GM06990 (cell line): ENCODE results near the gene MSN.

ENCODE experiments used
- DNase-seq: peaks from one replicate; pipeline ENCODE4 v3.0.0-alpha.2; 2011; ENCODE audit not compliant: insufficient read length; ENCODE audit errors: extremely low read depth
- H3K27me3 ChIP-seq: replicated peaks from 2 replicates; pipeline ENCODE4 v1.6.0; 2011; ENCODE audit warnings: low read length; ENCODE audit not compliant: control insufficient read depth, insufficient read depth
- H3K36me3 ChIP-seq: 2 replicates; pipeline ENCODE4 v1.5.1; 2011; ENCODE audit warnings: low read length; ENCODE audit not compliant: control insufficient read depth, insufficient read depth
- H3K4me3 ChIP-seq: replicated peaks from 2 replicates; pipeline ENCODE4 v1.5.1; 2011; ENCODE audit warnings: low read depth, mild to moderate bottlenecking, control low read depth, low read length
- CTCF ChIP-seq: IDR thresholded peaks from 2 replicates; pipeline ENCODE4 v1.5.1; 2011; ENCODE audit warnings: low read length, control low read depth, mild to moderate bottlenecking, inconsistent platforms; ENCODE audit not compliant: insufficient read depth, poor library complexity, severe bottlenecking

Gene MSN

GRCh38 chrX:65745992-65746391 lies 78.5 kb downstream of the MSN start:
- Histone ChIP-seq H3K27me3 (no peaks in the 10 kb centered on the region), H3K4me3 (no peak overlapping the region), H3K36me3 (no peaks in the 10 kb centered on the region)
- no peak for TF ChIP-seq CTCF
- no peak for DNase-seq

GRCh38 chrX:65750674-65751469 lies 83.4 kb downstream of the MSN start:
- DNase-seq, result no peak
- TF ChIP-seq CTCF, result no peak
- Histone ChIP-seq H3K4me3 (no peak overlapping the region), H3K36me3 (no peaks in the 10 kb centered on the region), H3K27me3 (no peaks in the 10 kb centered on the region)

GRCh38 chrX:65751519-65751918 lies 84.1 kb downstream of the MSN start:
- no peaks in the 10 kb centered on the region for H3K27me3 ChIP-seq
- no peak for TF ChIP-seq CTCF
- H3K36me3 ChIP-seq, result no peaks in the 10 kb centered on the region
- no peak overlapping the region for H3K4me3 ChIP-seq
- no peak for DNase-seq

GRCh38 chrX:65752294-65752693 lies 84.8 kb downstream of the MSN start:
- H3K36me3 ChIP-seq, result no peaks in the 10 kb centered on the region
- no peak overlapping the region for H3K4me3 ChIP-seq

GRCh38 chrX:65755786-65756185 lies 88.3 kb downstream of the MSN start:
- Histone ChIP-seq H3K36me3 (no peaks in the 10 kb centered on the region), H3K4me3 (no peak overlapping the region), H3K27me3 (no peaks in the 10 kb centered on the region)
- no peak for DNase-seq
- no peak for TF ChIP-seq CTCF

More at GRCh38 chrX:65752294-65752693, 84.8 kb downstream of the MSN start:
- TF ChIP-seq CTCF, result no peak
- no peak for DNase-seq
- H3K27me3 ChIP-seq, result no peaks in the 10 kb centered on the region
